NCI-H2081 treated with DMSO at 0.1 percent for 48 hours (cell line): Measurements from ENCODE around the gene HS6ST1.

Experiments
- DNase-seq: peaks from one replicate; lab custom pipeline; 2025; lab: John Stamatoyannopoulos, UW

Gene HS6ST1

GRCh38 chr2:128318776-128319464 is at the start of gene HS6ST1:
TSS of gene HS6ST1 (minus strand) at chr2:128318868. CDS start at chr2:128318563, 305 bp downstream.
- no peak for DNase-seq

- DNase-seq, result no peak
Measured at GRCh38 chr2:128367601-128368359, 49.1 kb upstream of the HS6ST1 start.

GRCh38 chr2:128366713-128367511 is 48.2 kb upstream of the HS6ST1 start:
- DNase-seq, result no peak

- DNase-seq, result no peak
Measured at GRCh38 chr2:128365217-128365905, 46.7 kb upstream of the HS6ST1 start.

GRCh38 chr2:128364441-128364911 is 45.8 kb upstream of the HS6ST1 start:
- no peak for DNase-seq

GRCh38 chr2:128363934-128364361 is 45.3 kb upstream of the HS6ST1 start:
- no peak for DNase-seq

GRCh38 chr2:128362889-128363228 is 44.2 kb upstream of the HS6ST1 start:
- no peak for DNase-seq

GRCh38 chr2:128362176-128362888 is 43.7 kb upstream of the HS6ST1 start:
- no peak for DNase-seq

GRCh38 chr2:128361376-128362131 is 42.9 kb upstream of the HS6ST1 start:
- no peak for DNase-seq

GRCh38 chr2:128360711-128361110 is 42.0 kb upstream of the HS6ST1 start:
- DNase-seq, result no peak

- no peak for DNase-seq
Measured at GRCh38 chr2:128359841-128360240, 41.2 kb upstream of the HS6ST1 start.

GRCh38 chr2:128358941-128359731 is 40.5 kb upstream of the HS6ST1 start:
- DNase-seq, result no peak

GRCh38 chr2:128357506-128358370 is 39.1 kb upstream of the HS6ST1 start:
- no peak for DNase-seq

GRCh38 chr2:128356127-128356526 is 37.5 kb upstream of the HS6ST1 start:
- no peak for DNase-seq

- DNase-seq, result no peak
Measured at GRCh38 chr2:128354726-128355470, 36.2 kb upstream of the HS6ST1 start.

- no peak for DNase-seq
Measured at GRCh38 chr2:128354161-128354560, 35.5 kb upstream of the HS6ST1 start.

GRCh38 chr2:128350736-128351135 is 32.1 kb upstream of the HS6ST1 start:
- DNase-seq, result no peak

- DNase-seq, result no peak
Measured at GRCh38 chr2:128348701-128349100, 30.0 kb upstream of the HS6ST1 start.
